COLO829 (cell line): ENCODE data around the gene ABCB1.

Experiments used
- DNase-seq: peaks from one replicate; pipeline ENCODE4 v3.0.0; 2012; ENCODE audit warnings: low spot score

The ABCB1 gene

DNA sequence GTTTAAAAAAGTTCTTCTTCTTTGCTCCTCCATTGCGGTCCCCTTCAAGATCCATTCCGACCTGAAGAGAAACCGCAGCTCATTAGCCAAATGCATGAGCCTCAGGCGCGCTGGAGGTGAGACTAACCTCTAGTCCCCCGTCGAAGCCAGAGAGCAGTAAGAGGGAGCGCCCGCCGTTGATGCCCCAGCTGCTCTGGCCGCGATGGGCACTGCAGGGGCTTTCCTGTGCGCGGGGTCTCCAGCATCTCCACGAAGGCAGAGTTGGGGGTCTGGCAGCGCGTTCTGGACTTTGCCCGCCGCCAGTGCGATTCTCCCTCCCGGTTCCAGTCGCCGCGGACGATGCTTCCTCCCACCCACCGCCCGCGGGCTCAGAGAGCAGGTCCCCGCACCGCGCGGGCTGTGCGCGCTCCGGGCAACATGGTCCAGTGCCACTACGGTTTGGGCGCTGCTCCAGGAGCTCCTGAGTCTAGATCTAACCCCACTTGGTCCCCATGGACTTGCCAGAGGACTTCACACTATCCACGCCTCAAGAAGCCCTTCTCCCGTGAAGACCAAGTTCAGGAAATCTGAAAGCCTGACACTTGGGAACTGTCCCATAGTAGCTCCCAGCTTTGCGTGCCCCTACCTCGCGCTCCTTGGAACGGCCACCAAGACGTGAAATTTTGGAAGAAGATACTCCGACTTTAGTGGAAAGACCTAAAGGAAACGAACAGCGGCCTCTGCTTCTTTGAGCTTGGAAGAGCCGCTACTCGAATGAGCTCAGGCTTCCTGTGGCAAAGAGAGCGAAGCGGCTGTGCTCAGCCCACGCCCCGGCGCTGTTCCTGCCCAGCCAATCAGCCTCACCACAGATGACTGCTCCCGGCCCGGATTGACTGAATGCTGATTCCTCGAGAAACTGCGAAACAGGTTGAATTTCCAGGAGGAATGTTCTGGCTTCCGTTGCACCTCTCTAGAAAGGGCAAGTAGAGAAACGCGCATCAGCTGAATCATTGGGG is at the start of gene ABCB1:
Gene ABCB1, minus strand, starts transcription at position 755 of the 995 bp plus-strand sequence. Its CDS starts 700 bp downstream, at position 55.
- peak; percentile 45 for DNase-seq

DNA sequence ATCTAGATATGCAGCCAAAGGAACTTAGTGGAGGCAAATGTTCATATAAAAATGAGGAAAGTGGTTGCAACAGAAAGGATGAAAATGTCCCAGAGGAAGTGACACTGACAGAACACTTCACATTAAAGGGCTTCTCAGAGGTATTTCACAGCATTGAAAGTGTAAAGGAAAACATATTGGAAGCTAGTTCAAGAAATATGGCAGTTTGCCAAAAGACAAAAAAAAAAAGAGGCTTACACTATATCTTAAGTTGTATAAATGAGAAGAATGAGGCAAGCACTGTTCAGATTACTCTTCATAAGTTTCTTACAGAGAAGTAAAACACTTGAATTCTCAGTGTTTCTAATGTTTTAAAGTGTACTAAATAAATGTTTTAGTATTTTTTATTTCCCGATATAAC is 47.6 kb upstream of the ABCB1 start:
- no peak for DNase-seq

- DNase-seq = no peak
Observed at GRCh38 chr7:87645446-87645845, 44.8 kb upstream of the ABCB1 start.

DNA sequence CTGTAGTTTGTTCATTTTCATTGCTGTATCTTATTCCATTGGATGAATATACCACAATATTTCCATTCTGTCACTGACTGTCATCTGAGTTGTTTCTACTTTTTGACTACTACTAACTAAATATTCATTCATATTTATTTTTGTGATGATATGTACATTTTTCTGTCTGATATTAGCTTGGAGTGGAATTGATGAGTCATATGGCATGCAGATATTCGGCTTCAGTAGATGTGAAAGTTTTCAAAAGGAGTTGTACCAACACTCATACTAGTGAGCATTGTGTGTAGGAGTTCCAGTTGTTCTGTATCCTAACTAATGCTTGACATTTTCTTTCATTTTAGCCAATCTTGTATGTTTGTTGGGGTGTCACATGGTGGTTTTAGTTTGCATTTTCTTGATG is 35.2 kb upstream of the ABCB1 start:
- no peak for DNase-seq

DNA sequence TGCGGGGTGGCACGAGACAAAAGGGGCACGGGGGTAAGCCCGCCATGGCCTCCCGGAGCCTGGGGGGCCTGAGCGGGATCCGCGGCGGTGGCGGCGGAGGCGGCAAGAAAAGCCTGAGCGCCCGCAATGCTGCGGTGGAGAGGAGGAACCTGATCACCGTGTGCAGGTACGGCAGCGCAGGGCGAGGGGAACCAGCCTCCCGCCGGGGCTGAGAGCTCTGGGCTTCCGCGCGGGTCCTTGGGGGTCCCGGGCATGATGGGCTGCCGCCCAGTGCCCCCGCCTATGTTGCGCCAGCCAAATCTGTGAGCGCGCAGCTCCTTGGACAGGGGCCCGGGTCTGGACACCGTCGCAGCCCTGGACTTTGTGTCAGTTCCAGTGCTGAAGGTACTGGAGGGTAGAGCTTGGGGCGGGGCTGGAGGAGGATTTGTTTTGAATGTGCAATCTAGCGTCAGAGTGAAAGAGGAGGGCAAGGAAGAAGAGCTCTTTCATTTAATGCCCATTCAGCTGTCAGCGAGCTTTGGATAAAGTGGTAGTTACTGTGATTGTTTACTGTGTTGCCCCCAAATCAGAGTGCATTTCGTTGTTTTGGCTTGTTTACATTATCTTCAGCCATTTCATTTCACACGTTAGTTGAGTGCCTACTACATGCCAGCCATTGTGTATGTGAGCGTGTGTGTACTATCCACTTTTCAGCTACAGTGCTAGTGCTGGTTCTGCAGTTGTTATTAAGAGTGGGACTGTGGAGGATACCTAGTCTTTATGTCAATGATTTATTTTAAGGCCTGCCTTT is 28.3 kb upstream of the ABCB1 start:
- DNase-seq = no peak

GRCh38 chr7:87627634-87627994 is 26.9 kb upstream of the ABCB1 start:
- no peak for DNase-seq

DNA sequence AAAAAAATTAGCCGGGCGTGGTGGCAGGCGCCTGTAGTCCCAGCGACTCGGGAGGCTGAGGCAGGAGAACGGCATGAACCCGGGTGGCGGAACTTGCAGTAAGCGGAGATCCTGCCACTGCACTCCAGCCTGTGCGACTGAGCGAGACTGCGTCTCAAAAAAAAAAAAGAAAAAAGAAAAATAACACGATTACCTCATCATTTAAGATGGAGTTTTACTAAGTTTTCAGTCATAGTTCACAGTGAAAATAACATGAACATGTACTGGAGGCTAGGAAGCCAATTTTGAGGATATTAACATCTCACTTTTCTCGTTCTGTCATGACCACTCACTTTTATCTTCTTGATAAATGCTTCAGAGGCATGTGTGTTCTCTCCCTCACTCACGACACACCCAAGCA is 24.4 kb upstream of the ABCB1 start:
- DNase-seq = no peak

DNA sequence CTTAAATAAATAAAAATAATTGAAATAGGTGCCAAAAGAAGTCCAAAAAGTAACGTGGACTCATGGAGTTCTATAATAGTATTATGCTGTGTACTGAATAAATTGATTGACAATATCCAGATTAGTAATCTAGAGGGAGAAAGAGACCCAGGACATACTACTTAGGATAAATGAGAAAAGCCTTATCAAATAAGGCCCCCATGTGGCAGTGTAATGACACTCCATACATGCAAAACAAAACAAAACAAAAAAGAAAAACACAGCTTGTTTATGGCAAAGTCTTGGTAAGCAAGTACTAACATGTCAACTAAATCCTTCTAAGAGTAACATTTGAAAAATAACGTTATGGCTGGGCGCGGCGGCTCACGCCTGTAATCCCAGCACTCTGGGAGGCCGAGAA is 23.9 kb upstream of the ABCB1 start:
- DNase-seq = no peak

- DNase-seq = no peak
Observed at GRCh38 chr7:87615197-87615596, 14.5 kb upstream of the ABCB1 start.

- no peak for DNase-seq
Observed at GRCh38 chr7:87609916-87610315, 9.2 kb upstream of the ABCB1 start.

DNA sequence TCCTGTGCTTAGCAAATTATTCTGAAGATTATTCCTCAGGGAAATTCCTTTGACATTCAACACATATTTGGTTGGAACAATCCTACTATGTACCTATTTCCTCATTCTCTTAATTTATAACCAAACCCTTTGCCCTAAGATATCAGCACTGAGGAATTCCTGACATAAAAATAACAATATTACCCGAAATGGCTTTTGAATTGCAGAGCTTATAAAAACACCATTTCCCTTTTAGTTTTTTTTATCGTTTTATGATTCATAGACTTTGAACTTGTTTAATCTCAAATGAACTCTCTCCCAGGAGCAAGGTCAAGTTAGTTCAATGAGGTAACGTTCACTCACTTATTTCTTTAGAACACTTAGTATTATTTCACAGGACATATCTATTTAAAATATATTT is 7.7 kb upstream of the ABCB1 start:
- DNase-seq = no peak

- DNase-seq = no peak
Observed at GRCh38 chr7:87604264-87604663, 3.6 kb upstream of the ABCB1 start.

DNA sequence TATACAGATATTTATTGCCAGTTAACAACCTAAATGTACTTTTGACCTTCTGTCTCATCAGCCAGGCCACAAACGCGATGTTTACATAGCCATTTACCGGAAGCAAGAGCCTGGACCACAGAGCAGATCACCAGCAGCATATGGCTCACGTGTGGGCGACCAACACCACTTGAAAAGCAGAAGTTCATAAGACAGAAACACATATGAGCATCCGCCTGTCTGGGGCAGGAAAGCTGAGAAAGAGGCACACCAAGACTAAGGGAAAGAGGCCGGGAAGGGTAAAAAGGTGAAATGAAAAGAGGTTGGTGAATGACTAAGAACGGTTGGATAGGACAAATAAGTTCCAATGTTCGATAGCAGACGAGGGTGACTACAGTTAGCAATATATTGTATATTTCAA is 1.3 kb downstream of the ABCB1 start:
- DNase-seq = no peak

GRCh38 chr7:87598234-87599009 is 2.3 kb downstream of the ABCB1 start:
- no peak for DNase-seq

- DNase-seq = no peak
Observed at GRCh38 chr7:87596696-87597095, 4.0 kb downstream of the ABCB1 start.

- no peak for DNase-seq
Observed at GRCh38 chr7:87596136-87596535, 4.5 kb downstream of the ABCB1 start.

- no peak for DNase-seq
Observed at GRCh38 chr7:87592300-87592699, 8.4 kb downstream of the ABCB1 start.

GRCh38 chr7:87591211-87591610 is 9.5 kb downstream of the ABCB1 start:
- DNase-seq = no peak

GRCh38 chr7:87590578-87590977 is 10.1 kb downstream of the ABCB1 start:
- no peak for DNase-seq

DNA sequence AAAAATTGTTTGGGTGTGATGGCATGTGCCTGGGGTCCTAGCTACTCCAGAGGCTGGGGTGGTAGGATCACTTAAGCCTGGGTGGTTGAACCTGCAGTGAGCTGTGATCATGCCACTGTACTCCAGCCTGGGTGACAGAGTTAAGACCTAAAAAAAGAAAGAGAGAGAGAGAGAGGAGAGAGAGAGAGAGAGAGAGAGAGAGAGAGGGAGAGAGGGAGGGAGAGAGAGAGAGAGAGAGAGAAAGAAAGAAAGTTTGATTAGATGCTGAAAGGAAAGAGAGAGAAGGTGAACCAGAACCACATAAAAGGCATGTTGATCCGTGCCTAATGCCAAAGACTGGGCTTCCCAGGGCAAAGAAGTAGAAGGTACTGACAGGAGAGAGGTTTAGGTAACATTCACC is 11.1 kb downstream of the ABCB1 start:
- no peak for DNase-seq

- no peak for DNase-seq
Observed at GRCh38 chr7:87581723-87582122, 19.0 kb downstream of the ABCB1 start.

GRCh38 chr7:87580636-87581035 is 20.0 kb downstream of the ABCB1 start:
- DNase-seq = no peak
